Measurements from ENCODE around the gene HSF4. TPM values are rescaled to one million over a fixed set of nuclear protein-coding genes. Genes with fewer than 3 reads are reported as not detected.

HSF4 gene
- total RNA-seq, 1 experiment from 2014 or later = 38.6 TPM

DNA sequence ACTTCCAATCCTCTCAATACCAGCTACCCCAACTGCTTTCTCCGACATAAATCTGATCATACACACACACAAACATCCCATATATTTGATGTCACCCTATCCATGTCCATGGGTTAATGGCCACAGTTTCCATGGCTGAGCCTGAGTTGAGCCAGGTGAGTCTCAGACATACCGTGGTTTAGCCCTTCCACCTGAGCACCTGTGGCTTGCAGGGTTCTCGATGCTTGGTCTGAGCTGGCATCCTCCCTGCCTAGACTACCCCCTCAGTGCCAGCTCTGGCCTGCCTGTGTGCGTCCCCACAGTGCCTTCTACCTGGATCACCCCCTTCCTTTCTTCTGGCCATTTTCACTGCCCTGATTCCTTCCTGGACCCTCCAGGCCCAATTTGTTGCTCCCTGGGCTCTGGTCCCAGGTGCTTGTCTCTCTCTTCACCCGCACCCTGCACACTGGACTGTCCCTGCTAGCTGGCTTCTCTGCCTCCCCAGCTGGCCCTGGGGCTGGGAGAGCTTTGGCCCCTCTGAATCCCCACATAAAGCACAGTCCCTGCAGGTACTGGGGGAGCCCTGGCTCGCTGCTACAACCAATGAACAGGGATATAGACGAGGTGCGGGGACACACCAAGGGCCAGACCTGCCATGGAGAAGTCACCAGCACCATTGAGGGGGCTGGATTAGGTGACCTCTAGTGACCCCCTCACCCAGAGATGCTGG lies 41.7 kb downstream of the HSF4 start:
- peaks cover 18% of the 10 kb centered on the region for H3K4me1 ChIP-seq (ENCODE audit: control insufficient read depth, insufficient read depth, low read length)
- ChIA-PET POLR2A (no interaction called here), CTCF (interaction anchor here (0.6 kb wide), 1 partner anchor 331 kb away, joined by 13 read pairs; no protein-coding TSS in a partner anchor)
- intact Hi-C loops (cut with micrococcal nuclease; ENCODE audit: unreplicated experiment) = no loop called here
- no peak for ATAC-seq
- in situ Hi-C loops (cut with HindIII; ENCODE audit: low pct_unique_long_range_greater_than_20kb, low sequenced_read_pairs) = no loop called here
- H3K27me3 ChIP-seq (ENCODE audit: control insufficient read depth, insufficient read depth, low read length) = no peaks in the 10 kb centered on the region
- no peaks in the 10 kb centered on the region for H3K36me3 ChIP-seq (ENCODE audit: control insufficient read depth, insufficient read depth, low read length)
- H3K4me3 ChIP-seq (ENCODE audit: low read depth in 2 of 2, low read length in 2 of 2) = no peak overlapping the region
- BruUV-seq (replicated peaks) = no TSS peak
- no peak for DNase-seq (ENCODE audit: low read depth, low spot score)
- no peak overlapping the region for H3K27ac ChIP-seq (ENCODE audit: low read length)
- H3K9me3 ChIP-seq (ENCODE audit: control insufficient read depth, insufficient read depth, low read depth, low read length) = no peaks in the 10 kb centered on the region
- TF ChIP-seq POLR2AphosphoS5 (IDR thresholded peaks at IDR 0.05; ENCODE audit: low read depth, low read length) (no peak), TCF7L2 (IDR thresholded peaks at IDR 0.05; ENCODE audit: low read depth, low read length) (no peak), SIN3A (IDR thresholded peaks at IDR 0.05; ENCODE audit: borderline replicate concordance, insufficient read depth, low read depth, low read length) (no peak), REST (IDR thresholded peaks at IDR 0.05; ENCODE audit: insufficient read depth in 1 of 2, low read depth in 2 of 2, low read length in 1 of 2) (no peak), CTCF (IDR thresholded peaks at IDR 0.05) (no peak)

GRCh38 chr16:67206838-67207248 lies 42.3 kb downstream of the HSF4 start:
- ChIA-PET POLR2A (no interaction called here), CTCF (interaction anchor here (0.6 kb wide), 1 partner anchor 331 kb away, joined by 13 read pairs; no protein-coding TSS in a partner anchor)
- in situ Hi-C loops (cut with HindIII; ENCODE audit: low pct_unique_long_range_greater_than_20kb, low sequenced_read_pairs) (no loop called here), intact Hi-C loops (cut with micrococcal nuclease; ENCODE audit: unreplicated experiment) (no loop called here)
- Histone ChIP-seq H3K36me3 (ENCODE audit: control insufficient read depth, insufficient read depth, low read length) (no peaks in the 10 kb centered on the region), H3K9me3 (ENCODE audit: control insufficient read depth, insufficient read depth, low read depth, low read length) (no peaks in the 10 kb centered on the region), H3K4me1 (ENCODE audit: control insufficient read depth, insufficient read depth, low read length) (peaks cover 18% of the 10 kb centered on the region), H3K27me3 (ENCODE audit: control insufficient read depth, insufficient read depth, low read length) (no peaks in the 10 kb centered on the region), H3K27ac (ENCODE audit: low read length) (no peak overlapping the region), H3K4me3 (ENCODE audit: low read depth in 2 of 2, low read length in 2 of 2) (no peak overlapping the region)
- TF ChIP-seq CTCF (IDR thresholded peaks at IDR 0.05) (no peak), SIN3A (IDR thresholded peaks at IDR 0.05; ENCODE audit: borderline replicate concordance, insufficient read depth, low read depth, low read length) (no peak), REST (IDR thresholded peaks at IDR 0.05; ENCODE audit: insufficient read depth in 1 of 2, low read depth in 2 of 2, low read length in 1 of 2) (no peak), TCF7L2 (IDR thresholded peaks at IDR 0.05; ENCODE audit: low read depth, low read length) (no peak), POLR2AphosphoS5 (IDR thresholded peaks at IDR 0.05; ENCODE audit: low read depth, low read length) (no peak)
- DNase-seq (ENCODE audit: low read depth, low spot score) (no peak), ATAC-seq (peak; percentile 38)
- no TSS peak for BruUV-seq (replicated peaks)

Measured in Panc1 (cell line).